HG02642 (cell line): Measurements from ENCODE around the gene HERPUD2.
"Not testable (repeated sequence)": the region's sequence is repeated elsewhere in the genome, so short reads cannot be mapped to it uniquely, and the experiment has no call there.

ENCODE experiments used
- ATAC-seq: cut with Tn5 transposase; IDR thresholded peaks from one replicate; pipeline ENCODE4 v1.9.1; 2021; ENCODE audit warnings: mild to moderate bottlenecking; ENCODE audit not compliant: unreplicated experiment, poor library complexity

Gene HERPUD2

DNA sequence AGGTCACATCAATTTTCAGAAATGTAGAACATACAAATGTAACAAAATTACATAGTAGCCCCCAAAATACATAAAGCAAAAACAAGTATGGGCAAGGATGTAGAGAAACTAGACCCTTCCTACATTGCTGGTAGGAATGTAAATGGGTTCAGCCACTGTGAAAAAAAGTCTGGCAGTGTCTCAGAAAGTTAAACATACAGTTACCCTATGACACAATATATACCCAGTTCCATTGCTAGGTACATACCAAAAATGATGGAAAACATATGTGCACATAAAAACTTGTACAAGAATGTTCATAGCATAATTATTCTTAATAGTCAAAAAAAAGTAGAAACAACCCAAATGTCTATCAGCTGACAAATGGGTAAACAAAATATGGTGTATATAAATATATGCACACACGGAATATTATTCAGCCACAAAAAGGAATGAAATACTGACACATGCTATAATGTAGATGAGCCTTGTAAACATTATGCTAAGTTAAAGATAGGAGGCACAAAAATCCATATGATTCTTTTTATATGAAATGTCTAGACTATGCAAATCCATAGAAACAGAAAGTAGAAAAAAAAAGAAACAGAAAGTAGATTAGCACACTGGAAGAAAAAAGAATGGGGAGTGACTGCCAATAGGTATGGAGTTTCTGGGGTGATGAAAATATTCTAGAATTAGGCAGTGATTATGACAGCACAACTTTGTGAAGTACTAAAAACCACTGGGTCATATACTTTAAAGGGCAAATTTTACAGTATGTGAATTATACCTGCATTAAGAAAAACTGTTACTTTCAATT, 13.5 kb downstream of the HERPUD2 start:
- peak; percentile 70 for ATAC-seq

DNA sequence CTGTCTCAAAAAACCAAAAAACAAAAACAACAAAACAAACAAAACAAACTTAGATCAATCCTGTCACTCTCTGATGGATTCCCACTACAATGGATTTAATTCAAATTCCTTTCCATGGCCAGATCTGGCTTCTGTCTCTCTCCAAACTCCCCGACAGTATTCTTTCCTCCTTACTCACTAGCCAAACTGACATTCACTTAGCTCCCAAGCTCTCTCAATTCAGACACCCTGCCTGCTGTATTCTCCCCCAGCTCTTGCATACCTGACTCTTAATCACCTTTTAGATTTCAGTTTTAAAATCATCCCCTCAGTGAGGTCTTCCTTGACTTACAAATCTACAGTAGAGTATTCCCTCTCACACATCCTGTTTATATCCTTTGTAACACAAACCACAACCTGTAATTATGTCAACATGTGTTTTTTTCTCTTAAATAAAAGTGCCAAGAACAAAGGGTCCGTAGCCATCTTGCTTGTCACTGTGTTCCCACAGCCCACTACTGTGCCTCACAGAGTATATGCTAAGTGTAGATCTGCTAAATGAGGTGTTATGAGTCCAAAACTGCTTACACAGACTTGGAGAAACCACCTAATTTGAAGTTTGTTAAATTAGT, 14.4 kb downstream of the HERPUD2 start:
- no peak for ATAC-seq

DNA sequence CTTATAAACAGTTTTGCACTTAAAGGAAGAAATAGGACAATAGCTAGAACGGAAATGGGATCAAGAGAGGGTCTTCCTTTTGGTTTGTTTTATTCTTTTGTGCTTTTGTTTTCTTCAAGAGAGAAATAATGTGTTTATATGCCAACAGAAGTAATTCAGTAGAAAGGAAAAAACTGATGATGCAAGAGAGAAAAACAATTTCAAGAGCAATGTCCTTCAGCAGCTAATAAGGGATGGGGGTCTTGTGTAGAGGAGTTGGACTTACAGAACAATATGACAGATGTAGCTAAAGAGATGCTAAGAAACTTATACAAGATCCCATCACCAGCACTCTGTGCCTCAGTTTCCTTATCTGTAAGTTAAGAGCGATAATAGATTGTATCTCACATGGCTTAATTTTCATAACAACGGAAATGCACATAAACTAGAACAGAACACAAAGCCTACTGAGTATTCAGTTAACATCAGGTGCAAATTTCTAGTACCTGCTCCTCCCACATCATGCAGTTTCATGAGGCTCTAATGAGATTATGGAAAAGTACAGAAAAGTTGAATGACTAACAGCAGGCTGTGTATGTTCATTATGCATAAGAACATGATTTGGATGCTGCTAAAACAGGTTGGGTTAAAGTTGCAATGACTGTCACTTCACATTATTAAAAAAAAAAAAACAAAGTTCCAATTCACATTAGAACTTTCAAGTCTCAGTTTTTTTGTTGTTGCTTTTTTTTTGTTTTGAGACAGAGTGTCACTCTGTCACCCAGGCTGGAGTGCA, 17.2 kb downstream of the HERPUD2 start:
- no peak for ATAC-seq

DNA sequence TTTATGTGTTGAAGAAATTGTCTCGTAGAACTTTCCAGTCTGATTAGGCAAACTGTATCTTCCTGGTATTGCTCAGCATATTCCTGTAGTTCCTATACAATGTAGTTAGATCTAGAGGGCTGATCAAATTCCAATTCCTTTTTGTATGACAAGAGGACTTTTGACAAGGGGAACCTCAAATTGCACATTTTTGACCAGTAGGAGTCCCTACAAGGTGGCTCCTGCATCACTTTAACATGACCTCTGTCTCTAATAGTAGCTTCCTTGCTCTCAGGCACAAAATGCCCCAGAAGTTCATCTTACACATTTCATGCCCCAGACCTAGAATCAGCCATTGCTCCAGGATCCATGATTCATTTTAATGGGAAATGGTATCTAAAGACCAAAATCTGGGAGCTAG, 18.7 kb downstream of the HERPUD2 start:
- no peak for ATAC-seq

DNA sequence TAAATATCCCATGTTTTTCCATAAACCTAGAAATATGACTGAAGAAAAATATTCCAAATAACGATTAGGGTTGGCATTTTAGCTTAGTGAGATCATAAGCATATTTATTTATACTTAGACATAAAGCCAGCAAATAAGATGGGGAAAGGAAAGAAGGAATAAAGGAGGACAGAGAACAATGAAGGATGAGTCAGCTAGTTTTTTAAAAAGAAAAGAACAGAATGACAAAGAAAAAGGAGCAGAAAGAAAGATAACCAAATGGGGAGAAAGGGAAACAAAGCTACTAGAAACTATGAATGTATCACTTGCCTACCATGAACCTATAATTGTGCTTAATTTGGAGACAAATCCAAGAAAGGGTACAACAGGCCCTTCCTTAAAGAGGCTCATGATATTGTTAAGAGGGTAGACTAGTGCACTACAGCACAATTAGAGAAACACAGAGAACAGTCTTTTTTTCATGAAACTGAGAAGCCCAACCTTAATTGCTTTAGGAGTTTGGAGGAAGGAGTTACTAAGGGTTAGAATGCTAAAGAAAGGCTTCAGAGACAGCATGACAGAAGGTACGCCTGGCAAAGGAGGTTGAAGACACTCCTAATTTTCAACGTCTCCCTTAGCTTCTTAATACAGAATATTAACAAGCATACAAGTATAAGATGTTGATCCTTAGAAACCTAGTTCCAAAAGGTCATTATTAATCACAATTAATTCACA, 23.9 kb downstream of the HERPUD2 start:
- ATAC-seq = no peak

GRCh38 chr7:35660411-35660810, 34.5 kb downstream of the HERPUD2 start:
- ATAC-seq = not testable (repeated sequence)

- ATAC-seq = no peak
Measured at GRCh38 chr7:35658606-35659201, 36.2 kb downstream of the HERPUD2 start.

DNA sequence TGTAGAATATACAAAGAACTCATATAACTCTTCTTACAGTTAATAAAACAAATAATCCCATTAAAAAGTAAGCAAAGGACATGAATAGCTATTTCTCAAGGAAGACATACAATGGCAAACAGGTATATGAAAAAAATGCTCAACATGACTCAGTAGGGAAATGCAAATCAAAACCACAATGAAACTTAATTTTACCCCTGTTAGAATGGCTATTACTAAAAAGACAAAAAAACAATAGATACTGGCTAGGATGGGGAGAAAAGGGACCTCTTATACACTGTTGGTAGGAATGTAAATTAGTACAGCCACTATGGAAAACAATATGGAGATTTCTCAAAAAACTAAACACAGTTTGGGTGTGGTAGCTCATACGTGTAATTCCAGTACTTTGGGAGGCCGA, 37.8 kb downstream of the HERPUD2 start:
- no peak for ATAC-seq

GRCh38 chr7:35654558-35654957, 40.4 kb downstream of the HERPUD2 start:
- not testable (repeated sequence) for ATAC-seq

DNA sequence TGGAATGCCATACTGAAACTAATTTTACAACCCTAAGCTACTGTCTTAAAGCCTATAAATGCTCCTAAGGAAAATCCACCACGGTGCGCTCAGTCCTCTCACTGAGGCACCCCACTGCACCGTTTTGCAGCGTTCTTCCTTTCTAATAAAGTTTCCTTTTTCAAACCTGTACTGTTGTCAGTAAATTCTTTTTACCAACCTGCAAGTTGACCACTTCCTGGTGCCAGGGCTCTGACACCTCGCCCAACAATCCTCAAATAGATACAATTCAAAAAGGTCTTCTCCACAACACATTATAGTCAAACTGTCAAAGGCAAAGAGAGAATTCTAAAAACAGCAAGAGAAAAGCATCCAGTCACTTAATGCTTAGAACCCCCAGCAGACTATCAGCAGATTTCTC, 42.8 kb downstream of the HERPUD2 start:
- ATAC-seq = no peak

DNA sequence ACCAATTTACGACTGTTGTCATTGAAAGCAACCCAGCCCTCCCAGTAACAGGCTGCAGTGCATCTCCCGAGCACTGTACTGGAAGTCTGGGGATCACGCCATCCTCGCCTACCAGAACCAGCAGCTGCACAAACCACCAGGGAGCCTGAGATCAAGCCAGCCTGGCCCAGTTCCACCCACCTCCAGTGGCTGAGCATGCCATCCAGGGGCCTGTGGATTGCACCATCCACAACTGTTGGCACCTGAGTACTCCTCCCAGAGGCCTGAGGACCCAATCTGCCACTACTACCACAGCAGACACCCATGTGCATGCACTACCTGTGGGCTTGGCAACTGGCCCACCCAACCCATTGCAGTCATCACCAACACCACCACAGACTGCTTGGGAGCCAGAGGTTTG, 44.2 kb downstream of the HERPUD2 start:
- no peak for ATAC-seq

DNA sequence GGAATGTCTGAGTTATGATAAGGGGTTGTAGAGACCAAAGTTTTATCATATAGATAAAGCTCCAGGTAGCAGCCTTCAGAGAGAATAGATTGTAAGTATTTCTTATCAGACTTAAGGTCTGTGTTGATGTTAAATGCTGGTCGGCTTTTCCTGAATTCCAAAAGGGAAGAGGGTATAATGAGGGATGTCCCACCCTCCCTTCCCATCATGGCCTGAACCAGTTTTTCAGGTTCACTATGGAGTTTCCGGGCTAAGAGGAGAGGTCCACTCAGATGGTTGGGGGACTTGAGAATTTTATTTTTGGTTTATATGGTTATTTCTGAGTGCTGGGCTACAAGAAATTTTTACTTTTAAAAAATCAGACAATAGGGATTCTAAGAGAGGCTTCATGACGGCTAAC, 45.2 kb downstream of the HERPUD2 start:
- ATAC-seq = no peak

GRCh38 chr7:35648367-35648766, 46.6 kb downstream of the HERPUD2 start:
- ATAC-seq = no peak

DNA sequence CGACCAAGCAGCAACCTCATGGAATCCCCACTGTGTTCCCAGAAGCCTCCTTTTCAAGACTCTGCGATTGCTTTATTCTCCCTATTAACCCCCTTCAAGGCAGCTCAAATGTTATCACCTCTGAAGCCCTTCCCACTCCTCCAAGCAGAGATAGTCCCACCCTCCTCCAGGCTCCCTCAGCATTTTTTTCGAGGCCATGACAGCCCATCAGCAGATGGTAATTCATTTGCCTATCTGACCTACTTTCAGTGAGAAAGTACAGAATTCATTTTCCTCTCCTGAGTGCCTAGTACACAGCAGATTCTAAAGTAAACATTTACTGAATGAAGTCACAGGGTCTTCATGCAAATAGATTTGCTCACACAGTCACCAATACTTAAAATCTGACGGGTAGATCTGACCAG, 47.8 kb downstream of the HERPUD2 start:
- ATAC-seq = no peak

DNA sequence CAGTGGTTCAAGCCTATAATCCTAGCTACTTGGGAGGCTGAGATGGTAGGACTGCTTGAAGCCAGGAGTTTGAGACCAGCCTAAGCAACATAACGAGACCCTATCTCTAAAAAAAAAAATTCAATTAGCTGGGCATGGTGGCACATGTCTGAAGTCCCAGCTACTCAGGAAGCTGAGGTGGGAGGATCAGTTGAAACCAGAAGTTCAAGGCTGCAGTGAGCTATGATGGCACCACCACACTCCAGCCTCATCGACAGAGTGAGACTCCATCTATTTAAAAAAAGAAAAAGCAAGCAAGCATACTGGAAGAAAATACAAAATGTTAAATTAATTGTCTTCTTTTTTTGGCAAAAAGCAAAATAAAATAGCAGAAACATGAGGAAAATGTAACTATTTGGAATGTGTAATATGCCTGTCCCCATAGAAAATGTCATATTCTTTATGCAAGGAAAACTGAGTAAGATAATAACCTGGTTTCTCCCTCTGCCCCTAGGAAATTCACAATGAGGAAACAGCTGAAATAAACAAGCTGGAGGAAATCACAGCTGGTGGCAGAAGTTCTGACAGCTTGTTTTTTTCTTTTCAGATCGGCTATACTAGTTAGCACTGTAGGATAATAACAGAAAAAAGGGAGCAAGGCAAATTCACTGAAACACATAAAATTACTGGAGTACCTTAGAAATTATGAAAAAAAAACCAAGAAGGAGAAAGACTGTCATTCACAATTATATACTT, 48.5 kb downstream of the HERPUD2 start:
- no peak for ATAC-seq

- ATAC-seq = no peak
Measured at GRCh38 chr7:35645691-35646090, 49.2 kb downstream of the HERPUD2 start.

GRCh38 chr7:35630024-35630972, 64.6 kb downstream of the HERPUD2 start:
- no peak for ATAC-seq
